Medulla oblongata (tissue), 1 donor: ENCODE data around the gene QRICH1.

Source experiments
- DNase-seq: peaks from one replicate; pipeline ENCODE4 v3.0.0-alpha.2; 2015; ENCODE audit errors: extremely low spot score

QRICH1 gene

GRCh38 chr3:49034650-49035049, 59.2 kb downstream of the QRICH1 start:
- DNase-seq = no peak

GRCh38 chr3:49032646-49033304, 61.1 kb downstream of the QRICH1 start:
- DNase-seq = no peak

GRCh38 chr3:49030321-49030720, 63.5 kb downstream of the QRICH1 start:
- no peak for DNase-seq

- no peak for DNase-seq
Measured at GRCh38 chr3:49029563-49029884, 64.3 kb downstream of the QRICH1 start.

GRCh38 chr3:49028673-49029562, 65.0 kb downstream of the QRICH1 start, which contains the start of gene IMPDH2:
Gene IMPDH2, minus strand, starts transcription at chr3:49029398. Its CDS starts 48 bp downstream, at chr3:49029350.
- DNase-seq = peak; percentile 96

- DNase-seq = no peak
Measured at GRCh38 chr3:49028298-49028672, 65.6 kb downstream of the QRICH1 start.

- DNase-seq = no peak
Measured at GRCh38 chr3:49027634-49028033, 66.2 kb downstream of the QRICH1 start.

GRCh38 chr3:49026536-49026935, 67.3 kb downstream of the QRICH1 start:
- DNase-seq = no peak

- no peak for DNase-seq
Measured at GRCh38 chr3:49025793-49026520, 67.9 kb downstream of the QRICH1 start.

- DNase-seq = no peak
Measured at GRCh38 chr3:49025005-49025792, 68.7 kb downstream of the QRICH1 start.

- DNase-seq = no peak
Measured at GRCh38 chr3:49024449-49024848, 69.4 kb downstream of the QRICH1 start.

- no peak for DNase-seq
Measured at GRCh38 chr3:49023775-49024174, 70.1 kb downstream of the QRICH1 start.

- no peak for DNase-seq
Measured at GRCh38 chr3:49022688-49023171, 71.1 kb downstream of the QRICH1 start.

- peak; percentile 90 for DNase-seq
Measured at GRCh38 chr3:49021813-49022687, 71.8 kb downstream of the QRICH1 start, which contains the start of gene NDUFAF3. Gene NDUFAF3, plus strand, starts transcription at chr3:49022121. Its CDS starts 24 bp downstream, at chr3:49022145.

- DNase-seq = peak; percentile 99
Measured at GRCh38 chr3:49021213-49021812, 72.6 kb downstream of the QRICH1 start.

- DNase-seq = no peak
Measured at GRCh38 chr3:49020330-49021212, 73.3 kb downstream of the QRICH1 start.

GRCh38 chr3:49019941-49020329, 73.9 kb downstream of the QRICH1 start:
- DNase-seq = no peak

GRCh38 chr3:49018707-49019006, 75.2 kb downstream of the QRICH1 start:
- no peak for DNase-seq
